ENCODE results near the gene SORL1-AS1.
A peak's percentile ranks its signal among the peaks of the same experiment; 100 is the strongest.

Gene SORL1-AS1

DNA sequence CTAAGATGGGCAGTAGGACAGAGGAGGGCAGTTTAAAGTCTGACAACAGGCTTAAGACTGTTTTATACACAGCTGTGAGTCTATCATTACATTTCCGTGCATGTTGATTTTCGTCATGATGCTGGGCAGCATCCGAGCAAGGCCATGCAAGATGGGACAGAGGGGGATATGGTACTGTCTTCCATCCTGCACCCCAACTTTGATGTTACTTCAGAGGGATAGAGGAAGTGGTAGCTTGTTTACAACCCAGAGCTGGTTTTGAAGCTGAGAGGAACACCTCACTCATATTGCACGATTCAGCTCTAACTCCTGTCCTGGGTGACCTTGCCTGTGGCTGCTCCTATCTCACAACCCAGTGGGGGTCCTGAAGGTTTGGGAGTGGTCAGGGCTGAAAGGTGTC, 3.6 kb downstream of the SORL1-AS1 start:
- intact Hi-C loops (cut with DNase I): no loop called here
- WGBS: 87% methylated on average over 4 of the region's 4 CpGs
- DNase-seq (ENCODE audit: low spot score): no peak
- no peaks in the 10 kb centered on the region for H3K4me1 ChIP-seq (replicated peaks)
- no peak overlapping the region for H3K4me3 ChIP-seq
- H3K27me3 ChIP-seq (replicated peaks; ENCODE audit: insufficient read depth): no peaks in the 10 kb centered on the region
- no peaks in the 10 kb centered on the region for H3K9me3 ChIP-seq
- no peaks in the 10 kb centered on the region for H3K36me3 ChIP-seq
- TF ChIP-seq POLR2A (IDR thresholded peaks at IDR 0.05) (no peak), POLR2AphosphoS5 (IDR thresholded peaks at IDR 0.05) (no peak)
- TF ChIP-seq, protein P1, sequence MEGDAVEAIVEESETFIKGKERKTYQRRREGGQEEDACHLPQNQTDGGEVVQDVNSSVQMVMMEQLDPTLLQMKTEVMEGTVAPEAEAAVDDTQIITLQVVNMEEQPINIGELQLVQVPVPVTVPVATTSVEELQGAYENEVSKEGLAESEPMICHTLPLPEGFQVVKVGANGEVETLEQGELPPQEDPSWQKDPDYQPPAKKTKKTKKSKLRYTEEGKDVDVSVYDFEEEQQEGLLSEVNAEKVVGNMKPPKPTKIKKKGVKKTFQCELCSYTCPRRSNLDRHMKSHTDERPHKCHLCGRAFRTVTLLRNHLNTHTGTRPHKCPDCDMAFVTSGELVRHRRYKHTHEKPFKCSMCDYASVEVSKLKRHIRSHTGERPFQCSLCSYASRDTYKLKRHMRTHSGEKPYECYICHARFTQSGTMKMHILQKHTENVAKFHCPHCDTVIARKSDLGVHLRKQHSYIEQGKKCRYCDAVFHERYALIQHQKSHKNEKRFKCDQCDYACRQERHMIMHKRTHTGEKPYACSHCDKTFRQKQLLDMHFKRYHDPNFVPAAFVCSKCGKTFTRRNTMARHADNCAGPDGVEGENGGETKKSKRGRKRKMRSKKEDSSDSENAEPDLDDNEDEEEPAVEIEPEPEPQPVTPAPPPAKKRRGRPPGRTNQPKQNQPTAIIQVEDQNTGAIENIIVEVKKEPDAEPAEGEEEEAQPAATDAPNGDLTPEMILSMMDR (IDR thresholded peaks at IDR 0.05): no peak
- H3K27ac ChIP-seq: no peak overlapping the region

DNA sequence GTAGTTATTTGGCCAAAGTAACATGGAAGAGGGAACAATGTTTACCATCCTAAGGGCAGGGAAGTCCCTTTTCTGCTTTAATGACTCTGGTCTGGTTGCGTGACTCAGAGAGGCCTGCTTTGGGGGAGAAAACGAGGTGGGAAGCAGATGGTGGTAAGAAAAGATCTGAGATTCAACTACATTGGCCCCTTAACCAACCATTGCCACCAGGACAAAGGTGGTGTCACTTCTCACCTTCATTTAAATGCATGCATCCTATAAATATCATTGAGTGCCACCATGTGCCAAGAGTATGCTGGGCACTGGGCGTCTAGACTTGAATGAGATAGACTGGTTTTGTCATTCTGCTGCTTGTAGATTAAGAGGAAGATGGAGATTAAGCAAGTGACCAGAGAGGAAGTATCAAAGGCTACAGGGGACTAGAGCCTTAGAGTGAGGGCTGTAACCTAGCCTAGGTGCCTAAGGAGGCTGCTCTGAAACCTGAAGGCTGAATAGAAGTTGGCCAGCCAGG, 4.3 kb downstream of the SORL1-AS1 start:
- Histone ChIP-seq H3K9me3 (no peaks in the 10 kb centered on the region), H3K36me3 (no peaks in the 10 kb centered on the region), H3K27ac (no peak overlapping the region), H3K27me3 (replicated peaks; ENCODE audit: insufficient read depth) (no peaks in the 10 kb centered on the region), H3K4me1 (replicated peaks) (no peaks in the 10 kb centered on the region), H3K4me3 (no peak overlapping the region)
- intact Hi-C loops (cut with DNase I): no loop called here
- 71% methylated on average over 3 of the region's 3 CpGs for WGBS
- no peak for DNase-seq (ENCODE audit: low spot score)
- TF ChIP-seq, protein P1 (IDR thresholded peaks at IDR 0.05): no peak
- no peak for TF ChIP-seq POLR2A (IDR thresholded peaks at IDR 0.05)
- no peak for TF ChIP-seq POLR2AphosphoS5 (IDR thresholded peaks at IDR 0.05)

DNA sequence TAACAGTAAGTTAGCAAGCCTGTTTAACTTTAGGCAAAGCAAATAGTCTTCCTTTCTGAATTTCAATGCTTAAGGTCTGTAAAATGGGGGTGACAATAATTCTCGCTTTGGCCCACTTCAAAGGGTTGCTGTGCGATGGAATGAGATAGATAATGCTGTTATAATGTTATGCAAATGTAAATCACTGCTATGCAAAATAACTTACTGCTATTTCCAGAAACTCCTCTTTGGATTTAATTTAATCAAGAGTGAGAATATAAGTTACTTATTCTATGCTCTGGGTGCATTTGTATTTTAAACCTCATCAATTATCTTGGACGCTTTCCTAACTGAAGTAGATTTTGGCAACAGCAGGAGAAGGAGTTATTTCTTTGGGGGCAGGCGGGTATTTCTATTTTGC, 4.8 kb downstream of the SORL1-AS1 start:
- intact Hi-C loops (cut with DNase I): no loop called here
- no peaks in the 10 kb centered on the region for H3K36me3 ChIP-seq
- WGBS: 91% methylated on average over 4 of the region's 4 CpGs

DNA sequence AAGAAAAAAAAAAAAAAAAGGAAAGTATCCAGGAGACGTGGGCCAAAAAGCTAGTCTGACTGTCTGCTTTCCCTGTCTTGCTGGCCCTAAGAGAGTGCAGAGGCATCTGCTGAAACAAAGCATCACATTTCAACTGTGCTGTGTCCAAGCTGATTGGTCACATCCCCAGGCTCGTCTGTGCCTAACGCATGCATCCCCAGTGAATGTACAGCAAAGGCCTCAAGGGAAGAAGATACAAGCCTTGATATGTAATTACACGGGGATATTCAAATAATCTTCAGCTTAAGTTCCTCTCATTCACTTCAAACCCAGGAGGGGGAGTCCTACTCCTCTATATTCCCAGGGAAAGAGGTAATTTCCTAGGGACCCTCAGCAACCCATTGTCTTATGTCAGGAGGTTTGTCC, 6.0 kb downstream of the SORL1-AS1 start:
- Histone ChIP-seq H3K27me3 (replicated peaks; ENCODE audit: insufficient read depth) (no peaks in the 10 kb centered on the region), H3K36me3 (no peaks in the 10 kb centered on the region), H3K27ac (no peak overlapping the region), H3K4me3 (no peak overlapping the region), H3K9me3 (no peaks in the 10 kb centered on the region), H3K4me1 (replicated peaks) (no peaks in the 10 kb centered on the region)
- WGBS: 26% methylated on average over 4 of the region's 4 CpGs
- intact Hi-C loops (cut with DNase I): no loop called here
- no peak for DNase-seq (ENCODE audit: low spot score)
- no peak for TF ChIP-seq POLR2AphosphoS5 (IDR thresholded peaks at IDR 0.05)
- no peak for TF ChIP-seq POLR2A (IDR thresholded peaks at IDR 0.05)
- TF ChIP-seq, protein P1 (IDR thresholded peaks at IDR 0.05): peak in 2 of 4 experiments; percentile 10 to 25

More for the DNA sequence above, 4.8 kb downstream of the SORL1-AS1 start:
- Histone ChIP-seq H3K4me3 (no peak overlapping the region), H3K9me3 (no peaks in the 10 kb centered on the region), H3K4me1 (replicated peaks) (no peaks in the 10 kb centered on the region), H3K27me3 (replicated peaks; ENCODE audit: insufficient read depth) (no peaks in the 10 kb centered on the region), H3K27ac (no peak overlapping the region)
- no peak for DNase-seq (ENCODE audit: low spot score)
- TF ChIP-seq POLR2AphosphoS5 (IDR thresholded peaks at IDR 0.05) (no peak), POLR2A (IDR thresholded peaks at IDR 0.05) (no peak)
- TF ChIP-seq, protein P1 (IDR thresholded peaks at IDR 0.05): no peak

DNA sequence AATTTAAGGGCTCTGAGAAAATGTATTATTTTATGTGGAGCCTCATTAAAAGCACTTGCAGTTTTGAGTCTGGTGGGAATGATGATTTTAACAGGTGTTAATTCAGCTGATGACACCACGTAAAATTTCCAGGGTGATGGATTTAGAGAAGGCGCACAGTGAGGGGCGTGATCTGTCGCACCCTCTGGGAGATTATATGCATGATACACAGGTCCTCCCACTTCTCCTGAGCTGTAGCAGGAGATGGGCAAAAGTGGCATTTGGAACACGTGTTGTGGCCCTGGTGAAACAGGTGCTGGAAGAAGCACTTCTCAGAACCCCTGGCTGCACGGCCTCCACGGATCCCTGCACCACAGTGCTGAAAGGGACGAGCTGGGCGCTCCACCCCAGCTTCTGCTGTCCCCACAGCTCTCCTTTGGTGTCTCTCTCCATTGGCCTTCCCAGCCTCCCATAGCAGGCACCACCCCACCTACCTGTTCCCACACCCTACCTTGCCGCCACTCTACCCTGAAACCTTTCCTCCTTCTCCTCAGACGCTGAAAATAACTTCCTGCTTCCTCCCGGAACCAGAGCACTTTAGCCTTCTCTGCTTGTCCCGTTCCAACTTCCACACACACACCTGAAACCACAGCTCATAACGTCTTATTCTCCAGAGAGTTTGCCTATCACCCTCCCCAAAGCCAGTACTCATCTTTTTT, 7.5 kb downstream of the SORL1-AS1 start:
- H3K4me1 ChIP-seq (replicated peaks): no peaks in the 10 kb centered on the region
- H3K27me3 ChIP-seq (replicated peaks; ENCODE audit: insufficient read depth): no peaks in the 10 kb centered on the region
- no peak for DNase-seq (ENCODE audit: low spot score)
- intact Hi-C loops (cut with DNase I): no loop called here
- H3K9me3 ChIP-seq: no peaks in the 10 kb centered on the region
- TF ChIP-seq POLR2A (IDR thresholded peaks at IDR 0.05): no peak
- TF ChIP-seq, protein P1 (IDR thresholded peaks at IDR 0.05): no peak
- no peak for TF ChIP-seq POLR2AphosphoS5 (IDR thresholded peaks at IDR 0.05)
- H3K27ac ChIP-seq: no peak overlapping the region
- no peaks in the 10 kb centered on the region for H3K36me3 ChIP-seq
- no peak overlapping the region for H3K4me3 ChIP-seq
- WGBS: 88% methylated on average over 14 of the region's 14 CpGs
